AG08396 (cell line): Measurements from ENCODE around the gene EDEM1.
A peak's percentile ranks its signal among the peaks of the same experiment; 100 is the strongest.

ENCODE experiments used
- DNase-seq: peaks from one replicate; pipeline ENCODE4 v3.0.0; 2012; ENCODE audit warnings: low spot score, mixed read lengths

The EDEM1 gene

DNA sequence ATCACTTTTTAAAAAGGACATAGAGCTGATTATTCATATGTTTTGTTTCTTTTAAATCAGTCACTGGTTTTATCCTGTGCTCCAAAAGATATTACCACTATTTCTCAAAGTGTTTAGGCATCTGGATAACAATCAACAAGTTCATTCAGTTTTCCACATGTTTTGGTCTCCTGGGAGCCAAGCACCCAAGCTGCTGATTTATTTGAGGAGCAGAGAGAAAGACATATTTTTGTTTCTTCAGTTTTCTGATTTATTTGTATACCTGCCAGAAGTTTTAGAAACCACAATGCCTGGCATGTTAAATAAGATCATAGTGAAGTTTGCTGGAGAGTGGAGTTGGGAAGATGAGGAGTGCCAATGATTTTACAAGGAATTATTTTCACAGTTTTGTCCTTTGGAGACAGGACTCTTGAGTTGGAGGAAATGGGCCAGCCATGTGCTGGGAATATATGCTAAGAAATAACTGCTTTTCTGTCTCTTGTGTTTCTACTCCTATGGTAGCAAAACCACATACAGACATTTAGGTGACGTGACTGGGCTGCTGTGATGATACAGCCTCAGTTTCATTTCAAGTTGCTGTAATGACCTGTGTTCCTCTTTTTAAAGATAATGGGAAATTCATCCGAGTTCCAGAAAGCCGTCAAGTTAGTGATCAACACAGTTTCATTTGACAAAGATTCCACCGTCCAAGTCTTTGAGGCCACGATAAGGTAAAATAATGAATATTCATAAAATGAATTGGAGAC, 11.7 kb downstream of the EDEM1 start:
- DNase-seq, result no peak

DNA sequence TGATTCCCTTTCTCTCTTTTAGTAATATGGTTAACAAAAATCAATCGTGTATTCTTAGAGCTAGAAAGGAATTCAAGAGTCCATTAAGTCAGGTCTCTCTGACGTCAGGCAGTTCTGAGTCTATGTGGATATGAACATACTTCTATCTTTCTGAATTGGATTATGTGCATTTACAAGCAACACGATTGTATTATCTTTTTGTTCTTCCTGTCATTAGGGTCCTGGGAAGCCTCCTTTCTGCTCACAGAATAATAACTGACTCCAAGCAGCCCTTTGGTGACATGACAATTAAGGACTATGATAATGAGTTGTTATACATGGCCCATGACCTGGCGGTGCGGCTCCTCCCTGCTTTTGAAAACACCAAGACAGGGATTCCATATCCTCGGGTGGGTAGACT, 14.0 kb downstream of the EDEM1 start:
- no peak for DNase-seq

GRCh38 chr3:5202222-5202621, 14.7 kb downstream of the EDEM1 start:
- DNase-seq, result no peak

- DNase-seq, result no peak
Observed at GRCh38 chr3:5205165-5205941, 17.8 kb downstream of the EDEM1 start.

DNA sequence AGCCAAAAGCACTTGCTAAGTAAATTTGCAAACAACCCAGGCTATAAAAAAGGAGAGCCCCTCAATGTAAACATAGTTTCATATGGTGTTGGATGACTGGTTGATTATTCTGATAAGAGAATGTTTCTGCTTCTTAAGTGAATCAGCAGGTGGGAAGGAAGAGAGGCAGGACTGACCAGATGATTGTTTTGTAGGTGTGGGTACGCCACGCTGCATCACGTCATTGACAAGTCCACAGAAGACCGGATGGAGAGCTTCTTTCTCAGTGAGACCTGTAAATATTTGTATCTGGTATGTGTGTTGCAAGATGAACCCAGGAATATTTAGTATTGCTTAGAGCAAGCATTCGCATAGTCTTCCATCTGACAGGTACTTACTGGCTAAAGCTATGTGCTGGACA, 23.4 kb downstream of the EDEM1 start:
- DNase-seq, result no peak

DNA sequence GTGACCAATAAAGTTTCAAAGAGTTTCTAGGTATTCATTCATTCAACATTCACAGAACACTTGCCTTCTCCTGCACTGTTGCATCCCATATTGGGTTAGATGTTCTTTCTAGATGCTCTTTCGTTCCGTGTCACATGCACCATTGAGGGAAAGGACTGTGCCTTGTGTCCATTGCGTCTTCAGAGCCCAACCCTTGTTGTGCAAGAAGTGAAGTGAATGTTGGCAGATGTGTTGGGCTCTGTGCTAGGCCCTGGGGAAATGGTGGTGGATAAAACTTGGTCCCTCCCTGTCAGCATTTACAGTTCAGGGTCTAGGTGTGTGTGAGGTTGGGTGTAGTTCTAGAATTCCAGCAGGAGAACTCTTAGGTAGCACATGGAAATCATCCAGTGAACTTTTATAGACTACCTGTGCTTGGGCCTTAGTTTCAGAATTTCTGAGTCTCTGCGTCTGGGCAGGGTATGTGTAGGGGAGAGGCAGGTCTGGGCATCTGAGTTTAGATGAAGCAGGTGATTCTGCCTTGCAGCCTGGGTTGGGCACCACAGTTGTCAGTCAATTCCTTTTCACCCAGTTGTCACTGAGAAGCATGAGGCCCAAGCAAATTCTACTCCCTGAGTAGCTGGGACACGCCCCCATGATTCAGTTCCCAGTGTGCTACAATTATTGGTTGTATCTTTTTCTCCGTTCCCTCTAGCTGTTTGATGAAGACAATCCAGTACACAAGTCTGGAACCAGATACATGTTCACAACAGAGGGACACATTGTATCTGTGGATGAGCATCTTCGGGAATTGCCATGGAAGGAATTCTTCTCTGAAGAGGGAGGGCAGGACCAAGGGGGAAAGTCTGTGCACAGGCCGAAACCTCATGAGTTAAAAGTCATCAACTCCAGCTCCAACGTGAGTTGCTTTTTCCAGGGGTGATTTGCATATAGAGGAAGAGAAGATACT, 25.4 kb downstream of the EDEM1 start:
- no peak for DNase-seq

DNA sequence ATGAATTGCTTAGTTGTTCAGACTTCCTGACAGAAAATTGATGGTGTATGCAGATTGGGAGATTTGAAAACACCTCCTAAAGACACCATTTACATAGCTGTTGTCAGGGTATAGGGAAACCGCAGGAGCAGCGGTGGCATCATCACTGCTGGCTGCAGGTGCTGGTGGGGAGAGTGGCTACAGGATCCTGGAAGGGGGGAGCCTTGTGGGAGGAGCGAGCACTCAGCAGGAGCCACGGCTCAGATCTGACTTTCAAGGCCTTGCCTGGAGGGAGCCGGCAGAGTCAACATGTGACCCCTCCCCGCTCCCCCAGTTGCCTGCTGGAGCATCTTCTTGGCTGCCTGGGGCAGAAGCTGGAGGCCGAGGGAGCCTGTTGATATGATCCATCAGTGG, 26.1 kb downstream of the EDEM1 start:
- DNase-seq, result no peak

DNA sequence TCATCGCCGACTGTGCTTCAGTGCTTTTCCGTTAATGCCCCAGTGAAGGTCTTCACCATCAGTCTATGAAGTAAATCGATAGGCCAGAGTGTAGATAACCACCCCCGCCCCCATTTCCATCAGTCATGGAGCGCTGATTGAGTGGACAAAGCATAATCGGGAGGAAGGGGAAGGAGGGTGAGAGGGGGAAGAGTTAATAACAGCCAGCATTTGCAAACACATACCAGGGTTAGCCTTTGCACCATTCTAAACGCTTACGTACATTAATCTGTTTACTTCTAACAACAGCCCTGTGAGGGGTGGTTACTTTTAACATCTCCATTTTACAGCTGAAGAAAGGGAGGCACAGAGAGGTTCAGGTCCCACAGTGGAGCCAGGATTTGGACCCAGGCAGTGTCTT, 26.8 kb downstream of the EDEM1 start:
- DNase-seq, result no peak

DNA sequence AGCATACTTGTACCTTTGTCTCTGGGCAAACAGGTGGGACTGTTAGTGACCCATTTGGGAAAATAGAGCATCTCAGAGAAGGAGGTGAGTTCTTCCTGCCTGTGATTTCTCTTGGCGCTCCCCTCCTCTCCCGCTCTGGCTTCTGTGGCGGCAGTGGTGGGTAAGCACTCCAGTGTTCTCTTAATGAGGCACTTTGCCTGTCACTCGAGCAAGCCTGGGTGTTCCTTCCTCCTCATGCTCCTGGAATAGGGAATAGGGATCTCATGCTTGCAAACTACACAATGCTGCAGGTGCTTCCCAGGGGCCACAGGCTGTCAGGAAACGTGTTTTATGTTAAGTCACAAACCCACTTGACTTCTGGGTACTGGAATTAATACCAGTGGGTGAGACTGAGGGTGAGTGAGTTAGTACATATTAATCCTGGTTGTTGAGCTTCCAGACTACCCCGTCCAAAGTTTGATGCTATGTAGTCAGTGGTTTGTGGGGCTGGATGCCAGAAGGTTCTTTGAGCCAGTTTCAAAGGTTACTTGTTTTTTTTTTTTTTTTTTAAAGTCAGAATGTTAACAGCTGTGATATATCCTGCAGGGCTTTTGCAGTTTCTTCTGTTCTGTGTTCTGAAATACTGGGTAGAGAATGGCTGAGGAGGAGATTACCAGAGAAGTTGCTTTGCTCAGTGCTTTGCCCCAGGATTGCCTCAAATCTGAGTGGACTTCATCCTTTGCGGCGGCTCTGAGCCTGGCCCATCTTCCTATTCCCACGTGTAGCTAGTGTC, 30.5 kb downstream of the EDEM1 start:
- DNase-seq, result no peak

- no peak for DNase-seq
Observed at GRCh38 chr3:5218815-5219214, 31.3 kb downstream of the EDEM1 start.

- DNase-seq, result no peak
Observed at GRCh38 chr3:5219216-5219615, 31.7 kb downstream of the EDEM1 start.

DNA sequence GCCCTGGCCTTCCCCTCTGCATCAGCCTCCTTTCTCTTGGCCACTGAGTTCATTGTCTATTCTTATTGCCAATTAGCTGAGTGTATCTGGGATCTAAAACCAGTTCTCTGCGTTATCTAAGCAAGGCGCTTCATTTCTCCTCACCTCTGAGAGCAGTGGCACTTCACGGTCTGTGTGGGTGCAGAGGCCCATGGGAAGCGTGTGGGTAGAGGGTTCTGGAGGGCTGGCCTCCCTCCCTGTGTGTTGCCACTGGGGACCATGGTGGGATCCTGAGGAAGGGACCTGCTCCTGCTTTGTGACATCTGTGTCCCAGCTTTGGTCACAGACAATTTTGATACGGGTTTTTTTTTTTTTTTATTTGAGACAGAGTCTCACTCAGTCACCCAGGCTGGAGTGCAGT, 32.7 kb downstream of the EDEM1 start:
- DNase-seq, result no peak

GRCh38 chr3:5220667-5221431, 33.3 kb downstream of the EDEM1 start:
- no peak for DNase-seq

DNA sequence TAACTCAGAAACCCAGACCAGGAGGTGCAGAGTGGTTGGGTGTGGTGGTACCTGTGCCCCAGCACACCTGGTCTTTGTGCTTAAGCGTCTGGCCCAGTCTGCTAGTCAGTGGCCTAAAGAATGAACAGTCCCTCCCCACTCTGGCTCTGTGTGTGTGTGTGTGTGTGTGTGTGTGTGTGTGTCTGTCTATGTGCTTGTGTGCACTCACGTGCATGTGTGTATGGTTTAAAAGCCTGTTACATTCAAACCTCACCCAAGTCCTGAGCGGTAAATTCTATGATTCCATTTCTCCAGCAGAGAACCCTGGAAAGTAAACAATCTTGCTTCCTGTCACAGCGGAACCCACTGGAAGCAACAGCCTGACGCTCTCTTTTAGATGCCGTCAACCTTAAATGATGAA, 34.2 kb downstream of the EDEM1 start:
- DNase-seq, result no peak

DNA sequence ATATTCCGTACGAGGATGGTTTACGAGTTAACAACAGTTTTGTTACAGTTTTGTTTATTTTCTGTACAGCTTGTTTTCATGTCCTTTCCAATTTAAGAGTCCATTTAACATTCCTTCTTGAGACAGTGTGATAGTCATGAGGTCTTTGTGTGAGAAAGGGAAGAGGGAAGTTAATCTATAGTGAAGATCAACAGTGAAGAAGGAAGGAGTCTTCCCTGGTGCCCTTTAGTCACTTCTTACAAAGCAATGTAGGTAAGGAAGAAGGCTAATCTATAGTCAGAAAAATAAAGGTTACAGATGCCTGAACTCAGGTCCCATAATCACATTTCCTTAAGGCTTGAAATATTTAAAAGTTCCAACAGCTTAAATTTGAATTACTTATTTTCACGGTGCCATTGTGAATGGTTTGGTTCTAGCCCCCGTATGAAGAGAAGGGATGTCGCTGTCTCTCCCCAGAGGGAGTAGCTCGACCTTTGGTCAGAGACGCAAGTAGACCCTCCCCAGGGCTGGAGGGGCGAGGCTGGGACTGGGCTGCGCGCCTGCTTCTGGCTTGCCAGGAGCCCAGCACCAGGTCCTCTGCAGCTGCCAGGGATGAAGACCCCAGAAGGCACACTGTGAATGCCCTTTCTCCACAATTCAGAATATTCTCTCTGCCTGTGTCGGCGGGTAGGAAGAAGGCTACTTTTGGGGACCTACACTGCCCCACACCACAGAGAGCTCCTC, 34.9 kb downstream of the EDEM1 start:
- DNase-seq, result no peak

- peak; percentile 36 for DNase-seq
Observed at GRCh38 chr3:5226783-5227182, 39.3 kb downstream of the EDEM1 start.

DNA sequence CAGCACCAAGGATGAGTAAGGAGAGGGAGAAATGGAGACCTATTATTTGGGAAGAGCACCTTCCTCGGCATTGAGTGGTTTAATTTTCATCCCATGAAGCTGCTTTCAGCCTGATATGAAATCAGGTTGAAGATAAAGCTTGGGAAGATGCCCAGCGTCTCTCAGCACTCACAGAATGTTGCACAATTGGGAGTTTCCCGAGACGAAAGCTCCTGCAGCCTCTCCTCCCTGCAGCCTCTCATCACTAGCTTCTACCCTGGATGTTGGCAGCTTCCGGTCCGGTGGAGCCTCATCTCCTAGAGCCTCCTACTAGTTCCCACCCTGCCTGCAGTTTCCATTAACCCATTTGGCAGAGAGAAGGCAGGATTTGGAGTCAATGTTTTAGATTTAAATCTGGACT, 40.3 kb downstream of the EDEM1 start:
- DNase-seq, result no peak

DNA sequence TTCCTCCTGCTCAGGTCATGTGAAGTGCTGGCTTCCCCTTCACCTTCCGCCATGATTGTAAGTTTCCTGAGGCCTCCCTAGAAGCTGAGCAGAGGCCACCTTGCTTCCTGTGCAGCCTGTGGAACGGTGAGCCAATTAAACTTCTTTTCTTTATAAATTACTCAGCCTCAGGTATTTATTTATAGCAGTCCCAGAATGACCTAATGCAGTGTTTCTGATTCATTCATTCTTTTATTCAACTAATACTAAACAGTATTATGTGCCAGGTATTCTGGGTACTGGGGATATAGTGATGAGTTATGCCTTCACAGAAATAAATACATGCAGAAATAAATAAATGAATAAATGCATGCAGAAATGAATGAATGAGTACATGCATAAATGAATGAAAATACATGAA, 41.9 kb downstream of the EDEM1 start:
- no peak for DNase-seq

DNA sequence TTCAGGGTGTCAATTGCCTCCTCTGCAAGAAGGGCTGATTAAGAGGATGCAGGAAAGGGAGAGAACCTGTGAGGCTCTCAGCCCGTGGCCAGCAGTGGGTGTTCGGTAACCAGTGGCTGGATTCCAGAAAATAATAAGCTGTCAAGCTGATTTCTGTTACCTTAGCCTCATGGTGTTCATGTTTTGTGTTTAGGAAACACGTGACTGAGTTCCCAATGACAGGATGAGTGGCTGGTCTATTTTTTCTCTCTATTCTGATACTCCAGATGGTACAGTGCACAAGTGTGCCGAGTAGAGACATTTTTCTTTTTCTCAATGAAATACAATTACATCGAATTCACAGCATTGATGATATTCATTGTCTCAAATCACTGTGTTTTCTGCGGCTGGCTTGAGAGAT, 43.6 kb downstream of the EDEM1 start:
- DNase-seq, result no peak

GRCh38 chr3:5231487-5231886, 44.0 kb downstream of the EDEM1 start:
- no peak for DNase-seq
